HCT116 (cell line): Measurements from ENCODE around the gene ELOA. TPM values are rescaled to one million over a fixed set of nuclear protein-coding genes. Genes with fewer than 3 reads are reported as not detected.

Experiments
- ATAC-seq: fragments of 200-7000 bp; cut with Tn5 transposase; 2 replicates; pipeline ENCODE4 v1.9.1; 2020; ENCODE audit warnings: mild to moderate bottlenecking, moderate library complexity
- BruUV-seq: library from RNA; stranded (reverse); fragments of 400-500 nt; replicated peaks from 2 replicates; lab custom pipeline; 2021; lab: Mats Ljungman, UMichigan
- CTCF ChIA-PET: fragments of 300-600 bp; sonication (Branson Sonifier 250); formaldehyde crosslinking; loops from one replicate; lab custom pipeline; 2021; ENCODE audit warnings: antibody characterized with exemption; lab: Charles Lee
- POLR2A ChIA-PET: fragments of 300-600, 350-600 bp; sonication (Branson Sonifier 250); formaldehyde crosslinking; loops from one replicate; lab custom pipeline; 2021; ENCODE audit warnings: antibody characterized with exemption; lab: Charles Lee
- RAD21 ChIA-PET, 2 experiments: fragments of 300-600 bp; sonication (Branson Sonifier 250); formaldehyde crosslinking; loops; one replicate each; lab custom pipeline; 2023; ENCODE audit warnings: low total read pairs in 2 of 2; ENCODE audit not compliant: uncharacterized antibody in 2 of 2, unreplicated experiment in 2 of 2, low non-redundant PET in 1 of 2; lab: Charles Lee
- DNase-seq: peaks from one replicate; pipeline ENCODE4 v3.0.0-alpha.2; 2010; ENCODE audit warnings: low read depth, low spot score
- H2AFZ ChIP-seq: fragments of 200-600 bp; shearing (Covaris generic), sonication (generic); 2 replicates; pipeline ENCODE4 v1.6.1; 2017; ENCODE audit warnings: low read depth, mixed run types, mixed read lengths, antibody characterized with exemption, low read length; ENCODE audit not compliant: poor library complexity, severe bottlenecking
- H3K27ac ChIP-seq: 2 replicates; pipeline ENCODE4 v1.5.1; 2012; ENCODE audit warnings: low read depth, low read length
- H3K27me3 ChIP-seq: fragments of 200-600 bp; sonication (generic); 2 replicates; pipeline ENCODE4 v1.6.1; 2016; ENCODE audit warnings: mixed run types, low read length, mixed read lengths; ENCODE audit not compliant: insufficient read depth
- H3K36me3 ChIP-seq, 2 experiments: fragments of 200-500 bp in 1 of 2; fragments of 200-600 bp in 1 of 2; sonication (Bioruptor generic) in 1 of 2; sonication (generic) in 1 of 2; 2 replicates each; pipeline versions ENCODE4 v1.5.1 to v1.6.1; 2014 to 2016; ENCODE audit warnings: low read length in 2 of 2, inconsistent platforms in 1 of 2, mixed read lengths in 1 of 2, mixed run types in 1 of 2; ENCODE audit not compliant: insufficient read depth in 2 of 2, control insufficient read depth in 1 of 2
- H3K4me1 ChIP-seq, 2 experiments: fragments of 200-600 bp in 1 of 2; sonication (generic) in 1 of 2; 2 replicates each; pipeline versions ENCODE4 v1.5.1 to v1.6.1; 2012 to 2017; ENCODE audit warnings: low read length in 2 of 2, inconsistent platforms in 1 of 2, mild to moderate bottlenecking in 1 of 2, mixed read lengths in 1 of 2, mixed run types in 1 of 2, moderate library complexity in 1 of 2; ENCODE audit not compliant: insufficient read depth in 2 of 2, control insufficient read depth in 1 of 2
- H3K4me2 ChIP-seq: fragments of 200-600 bp; sonication (generic); 2 replicates; pipeline ENCODE4 v1.6.1; 2017; ENCODE audit warnings: mixed run types, low read length, mixed read lengths
- H3K4me3 ChIP-seq, 2 experiments: fragments of 200-600 bp in 1 of 2; sonication (generic) in 1 of 2; replicated peaks in 1 of 2; 2 replicates each; pipeline ENCODE4 v1.5.1; 2011 to 2016; ENCODE audit warnings: low read length in 2 of 2, control low read depth in 1 of 2, low read depth in 1 of 2, mild to moderate bottlenecking in 1 of 2, mixed read lengths in 1 of 2, mixed run types in 1 of 2
- H3K79me2 ChIP-seq: fragments of 200-600 bp; sonication (generic); 2 replicates; pipeline ENCODE4 v1.6.1; 2017; ENCODE audit warnings: mild to moderate bottlenecking, mixed run types, low read length, moderate library complexity, mixed read lengths; ENCODE audit not compliant: insufficient read depth
- H3K9ac ChIP-seq: fragments of 200-600 bp; sonication (generic); 2 replicates; pipeline ENCODE4 v1.6.1; 2016; ENCODE audit warnings: low read length, mixed read lengths
- H3K9me2 ChIP-seq: fragments of 200-600 bp; sonication (generic), shearing (Covaris generic); 2 replicates; pipeline ENCODE4 v1.6.1; 2017; ENCODE audit warnings: mixed run types, mild to moderate bottlenecking, moderate library complexity; ENCODE audit not compliant: insufficient read depth
- H3K9me3 ChIP-seq, 2 experiments: fragments of 200-500 bp in 1 of 2; fragments of 200-600 bp in 1 of 2; sonication (Bioruptor generic) in 1 of 2; sonication (generic) in 1 of 2; 2 replicates each; pipeline ENCODE4 v1.6.1; 2014 to 2017; ENCODE audit warnings: low read length in 2 of 2, mixed read lengths in 2 of 2, inconsistent platforms in 1 of 2, low read depth in 1 of 2, mild to moderate bottlenecking in 1 of 2, mixed run types in 1 of 2, moderate library complexity in 1 of 2; ENCODE audit not compliant: control insufficient read depth in 1 of 2, insufficient read depth in 1 of 2
- H4K20me1 ChIP-seq: fragments of 200-600 bp; sonication (generic), shearing (Covaris generic); 2 replicates; pipeline ENCODE4 v1.6.1; 2017; ENCODE audit warnings: mixed run types, mild to moderate bottlenecking, moderate library complexity; ENCODE audit not compliant: insufficient read depth
- CBX3 ChIP-seq: IDR thresholded peaks from 2 replicates; pipeline ENCODE4 v1.6.1; 2012; ENCODE audit warnings: low read depth
- CEBPB ChIP-seq: IDR thresholded peaks from 2 replicates; pipeline ENCODE4 v1.6.1; 2012; ENCODE audit warnings: low read depth
- EZH2phosphoT487 ChIP-seq: fragments of 200-600 bp; IDR thresholded peaks from 2 replicates; pipeline ENCODE4 v1.6.1; 2018; ENCODE audit warnings: antibody characterized with exemption, borderline replicate concordance
- JUND ChIP-seq: IDR thresholded peaks from 2 replicates; pipeline ENCODE4 v1.6.1; 2012
- POLR2AphosphoS5 ChIP-seq: IDR thresholded peaks from 2 replicates; pipeline ENCODE4 v1.6.1; 2011; ENCODE audit warnings: mild to moderate bottlenecking, low read depth, low read length, moderate library complexity
- ZNF274 ChIP-seq: fragments of 200-500 bp; sonication (Bioruptor generic); IDR thresholded peaks from 2 replicates; pipeline ENCODE4 v1.6.1; 2014; ENCODE audit warnings: mild to moderate bottlenecking, low read depth, low read length, inconsistent platforms
- intact Hi-C: fragments of 100-400 bp; cut with micrococcal nuclease; formaldehyde crosslinking; loops from 2 replicates; pipeline ENCODE4 v1.10.0; 2022
- total RNA-seq: library from RNA; stranded (reverse); gene quantifications from one replicate; pipeline ENCODE4 v1.2.1, GENCODE V29; 2021; ENCODE audit not compliant: unreplicated experiment
- TF ChIP-seq, protein P1 (sequence below), 3 experiments: fragments of 200-600 bp in 1 of 3; sonication (generic) in 1 of 3; IDR thresholded peaks in 2 of 3; conservative IDR thresholded peaks in 1 of 3; 2 replicates each; pipeline ENCODE4 v1.5.1; 2012 to 2017; ENCODE audit warnings: low read depth in 2 of 3, low read length in 2 of 3, antibody characterized with exemption in 1 of 3, borderline replicate concordance in 1 of 3, control low read depth in 1 of 3, mild to moderate bottlenecking in 1 of 3, mixed read lengths in 1 of 3, mixed run types in 1 of 3, moderate library complexity in 1 of 3; ENCODE audit not compliant: insufficient read depth in 1 of 3
- TF ChIP-seq, protein P2 (sequence below): IDR thresholded peaks from 2 replicates; pipeline ENCODE4 v1.6.1; 2012

ELOA gene
- total RNA-seq, 1 experiment from 2014 or later = 39.3 TPM

DNA sequence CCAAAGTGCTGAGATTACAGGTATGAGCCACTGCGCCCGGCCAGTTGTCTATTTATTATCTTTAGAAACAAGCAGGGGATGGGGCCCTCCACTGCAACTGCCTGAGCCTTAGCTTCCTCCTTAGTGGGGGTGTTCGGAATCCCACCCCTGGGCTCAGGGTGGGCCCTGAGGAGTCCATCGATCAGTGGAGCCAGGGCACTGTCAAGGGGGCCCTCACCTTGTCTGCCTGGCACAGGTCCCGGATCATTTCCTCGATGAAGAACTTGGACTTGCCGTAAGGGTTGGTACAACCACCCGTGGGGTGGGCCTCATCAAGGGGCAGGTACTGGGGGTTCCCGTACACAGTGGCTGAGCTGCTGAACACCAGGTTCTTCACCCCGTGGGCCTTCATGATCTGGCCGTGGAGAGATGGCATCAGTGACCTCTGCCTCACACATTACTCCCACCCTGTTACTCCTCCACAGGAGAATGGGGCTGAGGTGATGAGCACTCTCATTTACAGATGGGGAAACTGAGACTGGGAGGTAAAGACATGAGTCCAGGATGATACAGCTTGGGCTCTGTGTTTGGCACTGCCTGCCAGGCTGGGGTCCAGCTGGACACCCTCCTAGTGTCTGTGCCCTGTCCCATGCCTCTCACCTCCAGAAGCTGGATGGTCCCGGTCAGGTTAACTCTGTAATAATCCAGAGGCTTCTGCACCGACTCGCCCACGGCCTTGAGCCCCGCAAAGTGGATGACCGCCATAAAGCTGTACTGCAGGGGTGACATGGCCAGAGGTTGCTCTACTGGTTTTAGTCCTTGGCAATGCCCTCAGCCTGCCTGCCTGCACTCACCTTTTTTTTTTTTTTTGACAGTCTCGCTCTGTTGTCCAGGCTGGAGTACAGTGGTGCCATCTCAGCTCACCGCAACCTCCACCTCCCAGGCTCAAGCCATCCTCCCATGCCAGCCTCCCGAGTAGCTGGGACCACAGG is 54.5 kb downstream of the ELOA start:
- H3K27ac ChIP-seq = peak overlapping the region; percentile 1; the same call in 1 of the 2 replicates

DNA sequence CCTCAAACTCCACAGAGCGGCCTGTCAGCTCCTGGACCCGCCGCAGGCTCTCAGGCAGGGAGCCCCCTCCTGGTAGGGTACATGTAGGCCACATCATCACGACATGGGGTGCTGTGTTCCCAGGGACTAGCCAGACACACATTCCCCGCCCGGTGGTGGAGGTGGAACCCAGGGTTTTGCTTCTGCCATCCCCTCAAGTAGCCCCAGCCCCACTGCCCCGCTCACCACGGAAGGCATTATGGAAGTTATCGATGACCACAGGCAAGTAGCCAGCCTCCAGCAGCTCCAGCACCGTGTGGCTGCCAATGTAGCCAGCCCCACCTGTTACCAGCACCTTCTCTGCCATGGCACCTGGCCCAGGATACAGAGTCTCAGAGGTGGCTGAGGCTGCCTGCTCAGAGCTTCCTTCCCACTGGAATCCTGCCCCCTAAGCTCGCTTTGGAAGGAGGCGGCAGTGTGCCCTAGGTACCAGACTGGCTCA is 55.4 kb downstream of the ELOA start:
- Histone ChIP-seq H3K9me3 (no peaks in the 10 kb centered on the region), H3K4me3 (peak overlapping the region; percentile 65 to 94), H3K9me2 (no peaks in the 10 kb centered on the region)
- CTCF ChIA-PET = interaction anchor here (0.7 to 2.7 kb wide), 3 partner anchors 11 to 118 kb away, joined by 3 to 13 read pairs (median 3); no protein-coding TSS in a partner anchor
- TF ChIP-seq CEBPB = no peak
- no peak for TF ChIP-seq EZH2phosphoT487
- TF ChIP-seq, protein P1, sequence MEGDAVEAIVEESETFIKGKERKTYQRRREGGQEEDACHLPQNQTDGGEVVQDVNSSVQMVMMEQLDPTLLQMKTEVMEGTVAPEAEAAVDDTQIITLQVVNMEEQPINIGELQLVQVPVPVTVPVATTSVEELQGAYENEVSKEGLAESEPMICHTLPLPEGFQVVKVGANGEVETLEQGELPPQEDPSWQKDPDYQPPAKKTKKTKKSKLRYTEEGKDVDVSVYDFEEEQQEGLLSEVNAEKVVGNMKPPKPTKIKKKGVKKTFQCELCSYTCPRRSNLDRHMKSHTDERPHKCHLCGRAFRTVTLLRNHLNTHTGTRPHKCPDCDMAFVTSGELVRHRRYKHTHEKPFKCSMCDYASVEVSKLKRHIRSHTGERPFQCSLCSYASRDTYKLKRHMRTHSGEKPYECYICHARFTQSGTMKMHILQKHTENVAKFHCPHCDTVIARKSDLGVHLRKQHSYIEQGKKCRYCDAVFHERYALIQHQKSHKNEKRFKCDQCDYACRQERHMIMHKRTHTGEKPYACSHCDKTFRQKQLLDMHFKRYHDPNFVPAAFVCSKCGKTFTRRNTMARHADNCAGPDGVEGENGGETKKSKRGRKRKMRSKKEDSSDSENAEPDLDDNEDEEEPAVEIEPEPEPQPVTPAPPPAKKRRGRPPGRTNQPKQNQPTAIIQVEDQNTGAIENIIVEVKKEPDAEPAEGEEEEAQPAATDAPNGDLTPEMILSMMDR (IDR thresholded peaks at IDR 0.05 in 2 of 3, conservative IDR thresholded peaks at IDR 0.05 in 1 of 3; ENCODE audit: borderline replicate concordance in 1 of 3, insufficient read depth in 1 of 3, low read depth in 2 of 3, low read length in 2 of 3) = peak in 2 of 3 experiments; percentile 24 to 34; a peak in 3 of 6 replicates
- TF ChIP-seq, all 23 proteins: peak for 1
- no TSS peak for BruUV-seq
- intact Hi-C loops = loop anchor here (5.0 kb wide), 1 partner anchor 119 kb away; no protein-coding TSS in a partner anchor
- peak overlapping the region; percentile 92 for H3K4me2 ChIP-seq
- ChIA-PET POLR2A (interaction anchor here (2.0 kb wide), 1 partner anchor 7 kb away, joined by 9 read pairs; the partner anchor contains the start of gene LYPLA2), RAD21 (interaction anchor here (1.1 to 1.2 kb wide), 2 partner anchors 27 to 118 kb away, joined by 4 read pairs; no protein-coding TSS in a partner anchor)
- ATAC-seq = no peak
- peaks cover 10 to 26% of the 10 kb centered on the region in 2 experiments; a peak in 3 of 4 replicates for H3K36me3 ChIP-seq
- peak overlapping the region; percentile 87 for H3K9ac ChIP-seq
- no peaks in the 10 kb centered on the region for H3K27me3 ChIP-seq
- no peak overlapping the region for H2AFZ ChIP-seq
- peaks cover 23% of the 10 kb centered on the region; the same call in 1 of the 2 replicates for H3K79me2 ChIP-seq
- DNase-seq = no peak
- H3K27ac ChIP-seq = peak overlapping the region; percentile 93
- H3K4me1 ChIP-seq = peaks cover 10 to 37% of the 10 kb centered on the region in 2 experiments
- H4K20me1 ChIP-seq = no peaks in the 10 kb centered on the region

More for the DNA sequence above, 54.5 kb downstream of the ELOA start:
- TF ChIP-seq ZNF274 (no peak), EZH2phosphoT487 (no peak), JUND (no peak), POLR2AphosphoS5 (peak; percentile 39; the same call in 1 of the 2 replicates), CBX3 (no peak), CEBPB (no peak)
- TF ChIP-seq, protein P2, sequence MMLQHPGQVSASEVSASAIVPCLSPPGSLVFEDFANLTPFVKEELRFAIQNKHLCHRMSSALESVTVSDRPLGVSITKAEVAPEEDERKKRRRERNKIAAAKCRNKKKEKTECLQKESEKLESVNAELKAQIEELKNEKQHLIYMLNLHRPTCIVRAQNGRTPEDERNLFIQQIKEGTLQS = no peak
- Histone ChIP-seq H3K4me3 (no peak overlapping the region), H3K4me1 (peaks cover 19 to 46% of the 10 kb centered on the region in 2 experiments), H3K79me2 (peaks cover 33% of the 10 kb centered on the region), H3K36me3 (peaks cover 15 to 33% of the 10 kb centered on the region in 2 experiments; a peak in 3 of 4 replicates), H2AFZ (no peak overlapping the region), H3K27me3 (no peaks in the 10 kb centered on the region), H3K4me2 (no peak overlapping the region), H3K9me2 (no peaks in the 10 kb centered on the region), H4K20me1 (no peaks in the 10 kb centered on the region), H3K9ac (no peak overlapping the region), H3K9me3 (no peaks in the 10 kb centered on the region)
- intact Hi-C loops = loop anchor here (5.0 kb wide), 1 partner anchor 120 kb away; no protein-coding TSS in a partner anchor
- ChIA-PET RAD21 (interaction anchor here in 1 of 2 experiments (0.6 kb wide), 1 partner anchor 99 kb away, joined by 3 read pairs; no protein-coding TSS in a partner anchor), CTCF (interaction anchor here (0.7 to 2.7 kb wide), 3 partner anchors 110 to 119 kb away, joined by 3 to 13 read pairs (median 6); no protein-coding TSS in a partner anchor), POLR2A (no interaction called here)
- DNase-seq (no peak), ATAC-seq (no peak)
- no TSS peak for BruUV-seq
